ENCODE measurements around the gene AKAP13.
"Not testable (repeated sequence)": the region's sequence is repeated elsewhere in the genome, so short reads cannot be mapped to it uniquely, and the experiment has no call there.

The AKAP13 gene

DNA sequence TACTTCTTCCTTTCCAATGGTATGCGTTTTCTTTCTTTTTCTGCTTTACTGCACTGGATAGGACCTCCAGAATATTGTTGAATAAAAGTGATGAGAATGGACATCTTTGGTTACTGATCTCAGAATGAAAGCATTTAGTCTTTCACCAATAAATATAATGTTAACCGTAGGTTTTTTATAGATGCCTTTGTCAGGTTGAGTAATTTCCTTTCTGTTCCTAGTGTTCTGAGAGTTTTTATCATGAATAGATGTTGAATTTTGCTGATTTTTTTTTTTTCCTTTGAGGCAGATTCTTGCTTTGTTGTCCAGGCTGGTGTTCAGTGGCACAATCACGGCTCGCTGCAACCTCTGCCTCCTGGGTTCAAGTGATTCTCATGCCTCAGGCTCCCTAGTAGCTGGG lies 255.9 kb downstream of the AKAP13 start:
- DNase-seq: no peak

DNA sequence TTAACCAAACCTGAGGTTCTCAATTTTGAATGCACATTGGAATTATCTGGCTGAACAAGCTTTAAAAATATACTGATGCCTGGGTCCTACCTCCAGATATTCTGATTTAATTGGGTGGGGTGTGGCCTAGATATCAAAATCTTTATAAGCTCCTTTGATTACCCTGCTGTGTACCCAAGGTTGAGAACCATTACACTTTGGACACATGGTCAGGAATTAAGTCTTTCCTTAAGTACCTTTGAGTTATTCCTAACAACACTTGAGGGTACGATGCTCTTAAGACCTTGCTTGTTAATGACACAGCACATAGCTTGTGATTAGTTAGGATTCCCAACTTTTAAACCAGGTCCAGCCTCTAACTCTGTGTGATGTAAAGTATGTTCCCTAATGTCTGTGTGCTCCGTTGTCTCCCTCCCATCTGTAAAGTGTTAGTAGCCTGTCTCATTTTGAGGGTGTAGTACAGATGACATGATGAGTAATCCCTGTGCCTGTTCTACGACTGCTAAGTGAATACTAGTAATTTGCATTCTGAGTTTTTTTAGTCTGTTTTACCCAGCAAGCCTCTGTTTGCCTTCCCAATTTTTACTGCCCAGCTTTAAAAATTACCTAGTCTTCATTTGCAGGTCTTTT lies 259.5 kb downstream of the AKAP13 start:
- peak; percentile 87 for DNase-seq

DNA sequence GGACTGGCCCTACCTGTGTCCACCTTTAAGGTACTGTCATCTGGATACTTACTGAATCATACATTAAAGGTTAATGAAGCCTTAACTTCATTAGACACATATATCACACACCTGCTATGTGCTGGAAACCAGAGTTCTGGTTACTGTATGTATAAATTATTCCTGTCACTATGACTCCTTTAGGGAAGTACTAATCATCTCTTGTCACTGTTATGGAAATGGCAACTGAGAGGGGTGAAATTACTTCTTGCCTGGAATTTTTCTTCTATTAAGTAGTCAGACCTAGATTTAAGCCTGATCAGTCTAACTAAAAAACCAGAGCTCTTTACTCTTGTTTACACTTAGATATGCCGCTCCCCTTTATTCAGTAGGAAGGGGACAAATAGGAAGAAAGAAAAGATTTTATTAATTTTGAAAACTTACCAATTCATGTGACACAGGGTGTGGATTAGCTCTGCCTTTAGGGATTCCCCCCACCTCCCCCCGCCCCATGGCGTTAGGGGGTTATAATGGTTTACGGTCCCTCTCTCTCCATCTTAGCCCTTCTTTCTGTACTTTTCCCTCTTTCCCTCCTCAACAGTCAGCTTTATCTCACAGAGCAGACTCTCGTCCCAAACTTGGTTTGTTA lies 261.8 kb downstream of the AKAP13 start:
- DNase-seq: no peak

DNA sequence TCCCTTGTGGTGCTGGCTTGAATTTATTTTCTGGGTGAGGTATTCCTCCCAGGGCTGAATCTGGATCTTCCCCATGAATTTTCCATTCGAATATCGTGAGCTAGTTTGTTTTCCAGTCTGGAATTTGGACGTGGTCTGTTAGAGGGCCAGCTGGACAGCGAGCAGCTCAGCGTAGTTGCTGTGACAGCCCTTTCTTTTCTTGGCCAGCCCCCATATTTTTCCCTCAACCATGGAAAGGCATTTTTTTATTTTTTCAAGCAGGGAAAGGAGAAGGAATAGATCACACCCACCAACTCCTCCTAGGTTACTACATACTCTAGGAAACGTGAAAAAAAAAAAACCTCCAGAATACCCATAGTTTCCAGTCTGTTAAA lies 262.3 kb downstream of the AKAP13 start:
- no peak for DNase-seq

DNA sequence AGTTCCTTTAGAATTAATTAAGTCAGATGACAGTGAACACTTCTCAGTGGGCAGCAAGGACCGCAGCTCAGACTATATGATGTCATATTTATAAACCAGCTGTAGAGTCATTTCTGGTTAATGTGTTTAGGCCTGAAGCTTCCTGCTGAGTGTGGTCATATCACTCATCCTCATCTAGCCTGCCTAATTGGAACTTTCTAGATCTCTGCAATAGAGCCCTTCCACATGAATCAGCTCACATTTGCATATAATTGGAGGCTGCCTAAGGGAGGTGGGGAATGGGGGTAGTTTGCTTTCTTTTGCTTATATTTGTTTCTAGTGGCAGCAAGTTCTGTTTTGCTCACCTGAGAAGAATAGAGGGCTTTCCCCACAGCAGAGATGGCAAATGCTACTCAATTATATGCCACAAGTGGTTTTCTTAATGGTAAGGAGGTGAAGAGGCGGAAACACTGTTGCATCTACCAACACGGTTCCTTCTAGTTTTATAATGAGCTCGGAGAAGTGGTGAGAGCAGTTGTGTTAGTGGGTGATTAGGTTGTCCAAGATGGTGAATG lies 266.2 kb downstream of the AKAP13 start:
- DNase-seq: peak; percentile 82

DNA sequence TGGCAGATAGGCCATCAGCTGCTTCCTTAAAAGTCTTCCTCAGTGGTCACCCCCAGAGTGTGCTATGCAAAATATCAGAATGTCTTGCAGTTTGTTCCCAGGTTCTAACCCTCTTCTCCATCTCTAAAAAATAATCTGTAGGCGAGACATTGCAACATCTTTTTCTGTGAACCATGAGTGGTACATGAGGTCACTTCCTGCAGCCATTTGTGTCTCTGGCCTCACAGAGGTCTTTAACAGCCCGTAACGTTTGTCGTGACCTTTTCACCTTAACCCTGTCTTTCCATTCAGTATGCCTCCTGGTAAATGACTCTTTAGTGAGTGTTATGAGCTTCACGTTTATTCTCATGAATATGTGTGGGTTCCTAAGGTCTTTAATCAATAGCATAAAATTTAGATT lies 269.0 kb downstream of the AKAP13 start:
- peak; percentile 71 for DNase-seq

DNA sequence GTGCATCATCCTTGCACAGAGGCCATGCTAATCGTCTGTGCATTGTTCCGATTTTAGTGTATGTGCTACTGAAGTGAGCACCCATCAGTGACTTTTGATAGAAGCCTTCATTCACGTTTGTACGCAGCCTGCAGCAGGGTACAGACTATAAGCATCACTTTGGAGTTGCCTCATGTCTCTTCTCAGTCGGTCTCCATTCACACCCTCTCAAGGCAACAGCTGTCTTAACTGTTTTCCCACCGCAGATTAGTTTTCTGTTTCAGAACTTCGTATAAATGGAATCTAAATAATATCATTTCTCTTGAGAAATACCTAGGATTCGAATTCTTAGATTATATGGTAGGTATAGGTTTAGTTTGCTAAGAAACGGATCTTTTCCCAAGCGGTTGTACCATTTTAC lies 271.1 kb downstream of the AKAP13 start:
- no peak for DNase-seq

DNA sequence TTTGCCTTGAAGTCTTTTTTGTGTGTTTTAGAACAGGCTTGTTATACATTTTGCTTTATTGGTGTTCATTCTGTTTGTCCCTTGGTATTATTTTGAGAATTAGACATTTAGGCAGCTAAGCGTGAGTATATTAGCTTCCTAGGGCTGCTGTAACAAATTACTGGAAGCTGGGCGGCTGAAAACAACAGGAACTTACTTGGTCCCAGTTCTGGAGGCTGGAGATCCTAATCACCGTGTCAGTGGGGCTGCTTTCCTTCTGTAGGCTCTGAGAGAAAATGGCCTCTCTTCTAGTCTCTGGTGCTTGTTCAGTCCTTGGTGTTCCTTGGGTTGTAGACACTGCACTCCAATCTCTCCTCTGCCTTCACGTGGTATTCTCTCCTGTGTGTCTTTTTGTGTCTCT lies 272.1 kb downstream of the AKAP13 start:
- no peak for DNase-seq

DNA sequence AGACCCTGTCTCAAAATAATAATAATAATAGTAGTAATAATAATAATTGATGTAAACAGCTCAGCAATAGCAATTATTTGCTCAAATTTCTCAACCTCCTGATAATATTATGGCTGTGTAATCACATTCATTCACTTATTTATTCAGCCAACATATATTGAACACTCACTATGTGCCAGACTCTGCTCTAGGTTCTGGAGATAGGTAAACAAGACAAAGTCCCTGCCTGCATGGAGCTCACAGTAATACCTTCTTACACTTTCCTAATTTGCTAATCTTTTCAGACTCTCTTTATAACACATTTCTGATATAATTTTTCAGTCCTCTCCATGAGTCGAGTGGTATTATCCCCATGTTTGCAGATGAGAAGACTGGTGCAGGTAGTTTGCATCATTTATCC lies 276.7 kb downstream of the AKAP13 start:
- DNase-seq: no peak

DNA sequence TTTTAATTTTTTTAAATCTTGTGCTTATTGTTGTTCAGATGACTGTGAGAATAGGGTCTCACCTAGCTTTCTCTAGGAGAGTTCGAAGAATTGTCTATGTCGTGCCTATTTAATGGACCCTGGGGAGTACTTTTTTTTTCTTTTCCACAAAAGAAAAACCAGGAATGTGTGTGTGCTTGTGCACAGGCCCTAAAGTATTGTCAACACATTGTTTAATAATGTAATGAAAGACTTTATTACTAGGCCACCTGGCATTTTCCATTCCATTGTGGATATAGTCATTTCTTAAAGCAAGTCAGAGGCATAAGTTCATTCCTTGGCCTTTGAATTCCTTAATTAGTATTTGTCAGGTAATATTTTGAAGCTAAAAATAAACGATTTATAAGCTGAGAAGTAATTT lies 278.4 kb downstream of the AKAP13 start:
- DNase-seq: no peak

DNA sequence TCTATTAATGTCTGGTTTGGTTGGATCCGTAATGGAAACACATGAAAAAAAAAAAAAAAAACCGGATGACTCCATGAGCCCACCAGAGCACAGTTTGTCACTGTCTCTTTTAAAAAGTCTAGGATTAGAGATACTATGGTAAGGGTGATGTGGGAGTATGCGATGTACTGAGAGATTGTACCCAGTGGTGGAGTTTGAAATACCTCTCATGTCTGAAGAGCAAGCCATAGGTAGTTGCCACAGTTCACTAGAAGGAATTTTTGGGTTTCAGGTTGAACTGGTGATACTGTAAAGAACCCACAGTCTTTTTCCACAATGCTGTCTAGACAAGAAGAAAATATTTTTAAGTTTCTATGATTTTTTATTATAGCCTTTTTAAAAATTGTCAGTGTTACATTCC lies 281.5 kb downstream of the AKAP13 start:
- no peak for DNase-seq

DNA sequence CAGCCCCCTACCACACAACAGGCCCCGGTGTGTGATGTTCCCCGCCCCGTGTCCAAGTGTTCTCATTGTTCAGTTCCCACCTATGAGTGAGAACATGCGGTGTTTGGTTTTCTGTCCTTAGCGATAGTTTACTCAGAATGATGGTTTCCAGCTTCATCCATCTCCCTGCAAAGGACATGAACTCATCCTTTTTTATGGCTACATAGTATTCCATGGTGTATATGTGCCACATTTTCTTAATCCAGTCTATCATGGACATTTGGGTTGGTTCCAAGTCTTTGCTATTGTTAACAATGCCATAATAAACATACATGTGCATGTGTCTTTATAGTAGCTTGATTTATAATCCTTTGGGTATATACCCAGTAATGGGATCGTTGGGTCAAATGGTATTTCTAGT lies 285.3 kb downstream of the AKAP13 start:
- DNase-seq: not testable (repeated sequence)

DNA sequence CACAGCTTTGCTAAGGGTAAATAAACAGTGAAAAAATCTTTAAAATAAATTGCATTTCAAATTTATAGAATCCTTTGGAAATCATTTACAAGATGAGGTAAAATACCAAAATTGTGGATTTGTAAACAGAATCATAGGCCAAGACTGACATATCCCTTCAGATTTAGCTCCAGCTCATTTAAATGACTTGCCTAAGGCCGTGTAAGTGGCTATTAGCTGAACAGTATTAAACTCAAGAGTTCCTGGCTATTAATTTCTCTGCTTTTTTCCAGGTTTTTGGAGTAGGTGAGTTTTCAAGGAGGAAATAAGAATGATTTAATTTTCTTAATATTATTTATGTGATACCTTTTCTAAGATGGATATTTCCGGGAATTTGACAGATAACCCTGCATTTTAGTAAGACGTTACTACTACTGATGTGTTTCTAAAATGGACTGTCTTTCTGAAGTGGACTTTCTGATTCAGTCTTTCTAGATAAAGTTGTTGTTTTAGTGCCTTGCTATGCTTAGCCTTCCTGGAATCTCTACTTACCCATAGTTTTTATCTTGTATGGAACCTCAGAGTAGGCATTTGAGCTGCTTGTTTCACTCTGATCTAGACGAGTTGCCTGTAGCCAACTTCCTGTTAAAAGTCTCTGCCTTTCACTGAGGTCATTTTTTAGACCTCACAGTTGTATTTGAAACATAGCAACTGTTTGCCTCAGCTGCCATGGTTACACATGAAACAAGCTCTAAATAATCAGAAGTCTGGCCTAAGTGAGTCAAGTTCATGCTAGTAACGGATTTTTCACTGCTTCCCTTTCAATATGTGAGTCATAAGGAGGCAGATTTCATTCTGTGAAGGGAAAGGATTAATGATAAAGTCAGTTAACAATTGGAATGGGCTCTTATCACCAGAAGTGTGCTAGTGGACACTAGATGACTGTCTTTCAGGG lies 287.4 kb downstream of the AKAP13 start:
- peak; percentile 98 for DNase-seq

DNA sequence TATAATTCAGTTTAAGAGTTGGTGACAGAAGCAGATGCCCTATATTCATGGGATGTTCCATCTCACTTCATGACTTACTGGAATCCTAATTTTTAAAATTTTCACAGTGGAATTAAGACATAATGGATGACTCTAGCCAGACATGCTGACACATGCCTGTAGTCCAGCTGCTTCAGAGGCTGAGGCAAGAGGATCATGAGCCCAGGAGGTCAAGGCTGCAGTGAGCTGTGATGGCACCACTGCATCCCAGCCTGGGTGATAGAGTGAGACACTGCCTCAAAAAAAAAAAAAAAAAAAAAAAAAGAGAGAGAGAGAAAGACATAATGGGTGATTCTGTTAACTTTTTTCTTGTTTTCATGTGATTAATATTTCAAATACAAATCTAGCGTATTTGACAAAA lies 290.8 kb downstream of the AKAP13 start:
- no peak for DNase-seq

DNA sequence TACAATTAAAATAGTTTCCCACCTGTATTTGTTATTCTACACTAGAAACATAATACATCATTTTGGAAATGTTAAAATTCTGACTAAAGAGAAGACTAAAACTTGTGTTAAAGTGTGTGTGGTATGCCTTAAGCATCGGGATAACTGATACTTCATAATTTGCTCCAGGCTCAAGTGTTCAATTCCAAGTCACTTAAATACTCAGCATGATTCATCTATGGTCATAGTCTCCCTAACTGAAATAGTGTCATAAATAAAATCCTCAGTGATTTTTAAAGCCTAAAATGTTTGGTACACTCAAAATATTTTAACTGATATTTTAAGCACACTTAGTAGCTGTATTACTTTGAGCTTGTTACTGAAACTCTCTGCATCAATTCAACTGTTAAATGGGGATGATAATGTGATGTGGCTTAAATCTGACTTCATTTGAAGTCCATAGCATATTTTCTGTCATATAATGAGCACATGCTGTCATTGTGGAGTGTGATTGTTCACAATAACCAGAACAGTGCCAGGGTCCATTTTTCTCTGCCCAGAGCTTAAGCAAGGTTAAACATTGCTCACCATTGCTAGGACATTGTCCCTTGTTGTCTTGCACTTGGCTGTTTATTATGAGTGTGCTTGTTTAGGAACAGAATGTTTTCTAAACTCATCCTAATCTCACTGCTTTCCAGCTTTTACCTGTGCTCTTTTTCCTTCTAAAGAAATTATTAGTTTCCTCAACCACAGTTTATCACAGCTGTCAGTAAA lies 292.1 kb downstream of the AKAP13 start:
- DNase-seq: peak; percentile 39

DNA sequence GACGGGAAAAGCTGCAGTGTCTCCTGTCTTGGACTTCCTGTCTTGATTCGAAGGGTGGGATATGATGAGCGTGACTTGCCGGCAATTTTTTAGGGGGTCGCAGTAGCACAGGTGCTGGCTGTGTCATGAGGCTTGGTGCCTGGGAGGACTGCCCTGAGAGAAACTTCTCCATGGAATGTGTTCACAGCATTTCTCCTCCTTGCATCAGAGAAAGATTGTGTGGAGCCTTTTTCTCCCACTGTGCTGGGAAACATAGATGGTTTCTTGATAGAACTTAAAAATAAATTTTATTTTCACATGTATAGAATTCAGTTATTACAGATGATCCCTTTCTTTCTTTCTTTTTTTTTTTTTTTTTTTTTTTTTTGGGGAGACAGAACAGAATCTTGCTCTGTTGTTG lies 292.9 kb downstream of the AKAP13 start:
- peak; percentile 26 for DNase-seq

DNA sequence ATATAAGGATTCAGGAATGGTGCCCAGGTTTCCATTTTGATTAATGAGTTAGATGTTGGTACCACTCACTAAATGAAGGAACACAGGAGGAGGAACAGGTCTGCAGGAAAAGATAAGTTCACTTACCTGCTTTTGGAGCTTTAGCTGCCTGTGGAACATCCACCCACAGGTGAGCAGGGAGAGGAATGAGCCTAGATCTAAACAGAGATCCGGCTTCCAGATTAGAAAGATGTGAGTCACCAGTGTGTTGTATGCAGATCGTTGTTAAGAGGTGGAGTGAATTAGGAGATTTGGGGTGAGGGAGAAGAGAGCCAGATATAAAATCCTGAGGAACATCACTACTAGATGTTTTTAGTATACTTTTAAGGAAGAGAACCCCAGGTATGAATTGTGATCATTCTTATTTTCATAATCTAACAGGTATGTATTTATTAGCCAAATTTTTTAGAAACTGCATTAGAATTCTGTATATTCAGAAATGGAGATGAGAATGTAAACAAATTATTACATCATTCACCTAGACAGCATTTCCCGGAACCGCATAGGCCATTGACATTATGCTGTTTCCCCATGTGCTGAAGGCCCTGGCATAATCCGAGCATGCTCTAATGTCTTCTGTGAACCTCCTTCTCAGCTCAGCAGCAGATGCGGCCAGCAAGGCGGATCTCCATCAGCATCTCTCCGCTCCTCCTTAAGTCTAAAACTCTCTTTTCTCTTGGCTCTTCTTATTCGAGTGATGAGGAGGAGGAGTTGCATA lies 296.1 kb downstream of the AKAP13 start:
- no peak for DNase-seq

DNA sequence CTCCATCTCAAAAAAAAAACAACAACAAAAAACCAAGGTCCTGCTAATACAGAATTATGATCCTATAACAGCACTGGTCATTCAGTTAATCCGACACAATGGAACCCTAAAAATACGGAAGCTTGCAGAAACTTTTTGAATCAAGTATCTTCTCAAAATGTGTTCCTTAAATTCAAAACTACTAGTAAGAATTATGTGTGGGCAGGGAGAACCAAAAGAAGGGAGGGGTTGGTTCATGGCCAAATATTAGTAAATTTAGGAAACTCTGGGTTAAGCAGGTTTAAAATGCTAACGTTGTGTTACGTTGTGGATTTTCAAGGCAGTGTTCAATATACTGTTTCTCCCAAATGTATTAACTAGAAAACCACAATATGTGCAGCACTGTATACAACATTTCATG lies 298.8 kb downstream of the AKAP13 start:
- DNase-seq: no peak

DNA sequence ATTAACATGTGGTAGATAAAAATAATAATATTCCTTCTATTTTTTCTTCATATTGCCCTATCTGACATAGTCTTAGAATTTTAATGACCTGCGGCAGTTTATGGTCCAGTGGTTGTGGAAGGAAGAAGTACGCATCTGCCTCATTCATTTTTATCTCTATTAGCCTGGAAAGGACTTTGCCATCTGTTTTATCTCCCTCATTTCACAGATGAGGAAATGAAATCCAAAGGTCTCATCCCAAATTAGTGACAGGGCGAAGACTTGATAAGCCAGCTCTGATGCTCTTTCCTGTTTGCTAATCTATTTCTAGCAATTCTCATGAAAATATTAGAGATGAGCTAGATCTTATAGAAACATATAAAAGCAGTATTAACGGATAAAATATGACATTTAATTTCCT lies 301.0 kb downstream of the AKAP13 start:
- no peak for DNase-seq

DNA sequence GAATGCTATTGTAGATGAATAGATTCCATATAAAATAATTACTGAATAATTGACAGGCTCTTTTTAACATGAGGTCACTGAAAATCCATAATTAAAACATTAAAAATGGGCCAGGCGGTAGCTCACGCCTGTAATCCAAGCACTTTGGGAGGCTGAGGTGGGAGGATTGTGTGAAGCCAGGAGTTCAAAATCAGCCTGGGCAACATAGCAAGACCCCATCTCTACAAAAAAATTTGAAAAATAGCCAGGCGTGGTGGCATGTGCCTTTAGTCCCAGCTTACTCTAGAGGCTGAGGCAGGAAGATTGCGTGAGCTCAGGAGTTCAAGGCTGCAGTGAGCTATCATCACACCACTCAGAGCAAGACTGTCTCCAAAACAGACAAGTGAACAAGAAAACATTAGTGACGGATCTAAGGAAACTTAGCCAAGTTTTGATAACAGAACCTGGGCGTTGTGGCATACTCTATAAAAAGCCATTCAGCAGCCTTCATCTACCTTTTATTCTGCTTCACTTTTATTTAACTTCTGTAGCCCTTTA lies 303.8 kb downstream of the AKAP13 start:
- no peak for DNase-seq

DNA sequence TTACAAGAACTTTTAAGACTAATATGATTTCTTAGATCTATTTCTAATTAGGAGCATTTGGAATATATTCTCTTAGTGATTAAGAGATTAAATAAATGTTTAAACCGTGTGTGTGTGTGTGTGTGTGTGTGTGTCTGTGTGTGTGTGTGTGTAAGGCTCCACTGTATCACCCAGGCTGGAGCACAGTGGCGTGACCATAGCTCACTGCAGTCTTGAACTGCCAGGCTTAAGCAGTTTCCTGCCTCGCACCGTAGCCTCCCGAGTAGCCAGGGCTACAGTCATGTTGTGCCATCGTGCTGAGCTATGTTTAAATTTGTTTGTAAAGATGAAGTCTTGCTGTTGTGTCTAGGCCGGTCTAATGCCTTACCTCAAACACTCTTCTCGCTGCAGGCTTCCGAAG lies 305.0 kb downstream of the AKAP13 start:
- DNase-seq: no peak

DNA sequence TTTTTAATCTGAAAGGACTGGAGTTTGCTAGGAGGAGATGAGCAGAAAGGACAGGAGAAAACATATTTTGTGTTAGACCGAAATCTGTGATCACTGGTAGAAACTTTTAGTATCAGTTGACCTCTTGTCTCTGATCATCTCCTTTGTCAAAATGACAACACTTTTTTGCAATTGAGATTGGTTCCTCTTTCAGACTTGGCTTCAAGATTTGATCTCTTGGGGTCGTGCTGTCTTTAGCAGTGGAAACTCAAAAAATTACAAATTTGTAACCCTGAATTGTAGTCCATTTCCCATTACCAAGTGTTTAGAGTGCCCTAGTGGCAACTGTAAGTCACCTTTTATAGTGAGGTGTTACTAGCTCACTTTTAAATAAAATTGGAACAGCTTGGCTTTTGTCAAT lies 306.9 kb downstream of the AKAP13 start:
- DNase-seq: no peak

Measured in fibroblast of skin of right biceps (primary cell).